Esophagus squamous epithelium (tissue), 5 donors: ENCODE measurements around the gene SELENOS. TPM values are rescaled to one million over a fixed set of nuclear protein-coding genes. Genes with fewer than 3 reads are reported as not detected.

Experiments used
- DNase-seq: peaks from one replicate; lab custom pipeline; 2025; lab: John Stamatoyannopoulos, UW
- H3K27ac ChIP-seq, 4 donors: fragments of 200-600 bp; sonication (generic); one replicate each; pipeline ENCODE4 v1.5.1; 2016 to 2019; ENCODE audit warnings: mild to moderate bottlenecking in 1 of 4
- H3K27me3 ChIP-seq, 4 donors: fragments of 200-600 bp; sonication (generic); 1 replicate in 3 of 4; 2 replicates in 1 of 4; pipeline versions ENCODE4 v1.5.1 to v1.6.0; 2017 to 2021; ENCODE audit warnings: antibody characterized with exemption in 1 of 4
- H3K36me3 ChIP-seq, 3 donors: fragments of 200-600 bp; sonication (generic); one replicate each; pipeline ENCODE4 v1.5.1; 2016 to 2019
- H3K4me1 ChIP-seq, 3 donors: fragments of 200-600 bp; sonication (generic); one replicate each; pipeline ENCODE4 v1.5.1; 2017 to 2019
- H3K4me3 ChIP-seq, 4 donors: fragments of 200-600 bp; sonication (generic); 1 replicate in 3 of 4; 2 replicates in 1 of 4; pipeline ENCODE4 v1.5.1; 2016 to 2019; ENCODE audit warnings: mild to moderate bottlenecking in 2 of 4, moderate library complexity in 1 of 4
- H3K9me3 ChIP-seq, 3 donors: fragments of 200-600 bp; sonication (generic); one replicate each; pipeline ENCODE4 v1.5.1; 2016 to 2019
- CTCF ChIP-seq, 6 experiments: fragments of 450-650 bp in 4 of 6; fragments of 200-600 bp in 2 of 6; sonication (generic) in 2 of 6; IDR thresholded peaks; one replicate each; pipeline ENCODE4 v1.5.1; 2016 to 2019; ENCODE audit warnings: antibody characterized with exemption in 6 of 6, mild to moderate bottlenecking in 4 of 6, moderate library complexity in 4 of 6
- POLR2A ChIP-seq, 4 donors: fragments of 450-650 bp; IDR thresholded peaks; one replicate each; pipeline ENCODE4 v1.6.1; 2017; ENCODE audit warnings: antibody characterized with exemption in 4 of 4, mild to moderate bottlenecking in 4 of 4, moderate library complexity in 3 of 4
- WGBS, 2 donors: methylation state at CpG; one replicate each; pipeline ENCODE4 v1.1.5; 2018; 5-methylcytosine and 5-hydroxymethylcytosine counted together
- intact Hi-C: fragments of 100-400 bp; cut with DNase I; formaldehyde crosslinking; loops from one replicate; pipeline ENCODE4 v1.15.0; 2022
- total RNA-seq, 4 donors: library from RNA; depleted of rRNA; stranded (reverse); fragments of >200 nt; gene quantifications; one replicate each; pipeline ENCODE4 v1.1.0, GENCODE V29; 2016
- donor health status: DM: yes; HTN: yes; CAD: no.

SELENOS gene
- total RNA-seq, 4 donors from 2014 or later: 57.6 to 69.6 (median 63.4) TPM

- DNase-seq: no peak
- H3K9me3 ChIP-seq: no peaks in the 10 kb centered on the region
- WGBS, 2 donors: 40% methylated on average over 1 to 2 of the region's 24 CpGs
Measured at GRCh38 chr15:101307048-101307896, 30.0 kb upstream of the SELENOS start.

GRCh38 chr15:101306341-101307047, 29.2 kb upstream of the SELENOS start:
- TF ChIP-seq POLR2A (IDR thresholded peaks at IDR 0.05) (no peak), CTCF (IDR thresholded peaks at IDR 0.05) (no peak)
- no peak for DNase-seq
- peaks cover 0 to 36% (median 0%) of the 10 kb centered on the region in 4 donors for H3K27me3 ChIP-seq
- H3K4me1 ChIP-seq: peaks cover 0 to 3% (median 0%) of the 10 kb centered on the region in 3 donors
- H3K9me3 ChIP-seq: no peaks in the 10 kb centered on the region
- intact Hi-C loops: loop anchor here (5.0 to 10.0 kb wide), 2 partner anchors 188 to 331 kb away; no protein-coding TSS in a partner anchor
- 53 to 96% methylated on average over 4 of the region's 10 CpGs for WGBS, 2 donors
- no peak overlapping the region for H3K4me3 ChIP-seq
- no peaks in the 10 kb centered on the region for H3K36me3 ChIP-seq
- no peak overlapping the region for H3K27ac ChIP-seq

More at GRCh38 chr15:101307048-101307896, 30.0 kb upstream of the SELENOS start:
- no peak overlapping the region for H3K4me3 ChIP-seq
- H3K4me1 ChIP-seq: peaks cover 0 to 3% (median 0%) of the 10 kb centered on the region in 3 donors
- no peak overlapping the region for H3K27ac ChIP-seq
- TF ChIP-seq POLR2A (IDR thresholded peaks at IDR 0.05): no peak
- TF ChIP-seq CTCF (IDR thresholded peaks at IDR 0.05): no peak
- intact Hi-C loops: loop anchor here (5.0 to 10.0 kb wide), 2 partner anchors 188 to 330 kb away; no protein-coding TSS in a partner anchor
- H3K36me3 ChIP-seq: no peaks in the 10 kb centered on the region
- H3K27me3 ChIP-seq: peaks cover 0 to 36% (median 0%) of the 10 kb centered on the region in 4 donors

GRCh38 chr15:101305820-101306255, 28.6 kb upstream of the SELENOS start:
- no peak overlapping the region for H3K4me3 ChIP-seq
- H3K36me3 ChIP-seq: no peaks in the 10 kb centered on the region
- 70 to 83% methylated on average over 3 to 7 of the region's 8 CpGs for whole genome bisulfite sequencing, 2 donors
- DNase-seq: no peak
- H3K27me3 ChIP-seq: peaks cover 0 to 36% (median 0%) of the 10 kb centered on the region in 4 donors
- TF ChIP-seq POLR2A (IDR thresholded peaks at IDR 0.05): no peak
- H3K4me1 ChIP-seq: peaks cover 0 to 3% (median 0%) of the 10 kb centered on the region in 3 donors
- H3K9me3 ChIP-seq: no peaks in the 10 kb centered on the region
- no peak overlapping the region for H3K27ac ChIP-seq
- intact Hi-C loops: loop anchor here (5.0 to 10.0 kb wide), 2 partner anchors 189 to 331 kb away; no protein-coding TSS in a partner anchor

- Histone ChIP-seq H3K9me3 (no peaks in the 10 kb centered on the region), H3K4me1 (no peaks in the 10 kb centered on the region), H3K36me3 (no peaks in the 10 kb centered on the region), H3K27ac (no peak overlapping the region), H3K4me3 (no peak overlapping the region), H3K27me3 (peaks cover 0 to 15% (median 0%) of the 10 kb centered on the region in 4 donors)
- intact Hi-C loops: loop anchor here (10.0 kb wide), 1 partner anchor 191 kb away; no protein-coding TSS in a partner anchor
- TF ChIP-seq CTCF (IDR thresholded peaks at IDR 0.05): no peak
- DNase-seq: no peak
- 68 to 90% methylated on average over 2 to 4 of the region's 4 CpGs for WGBS, 2 donors
Measured at GRCh38 chr15:101303408-101303807, 26.1 kb upstream of the SELENOS start.
